Activated CD8-positive, alpha-beta memory T cell treated with anti-CD3 and anti-CD28 coated beads for 36 hours (primary cell): Measurements from ENCODE around the gene TNS4. TPM values are rescaled to one million over a fixed set of nuclear protein-coding genes. Genes with fewer than 3 reads are reported as not detected.

Experiments used
- CTCF ChIA-PET: fragments of 350-600 bp; sonication (Branson Sonifier 250); formaldehyde crosslinking; loops from one replicate; lab custom pipeline; 2021; ENCODE audit warnings: antibody characterized with exemption; lab: Charles Lee
- POLR2A ChIA-PET: fragments of 350-600 bp; sonication (Branson Sonifier 250); formaldehyde crosslinking; loops from one replicate; lab custom pipeline; 2021; ENCODE audit warnings: antibody characterized with exemption; lab: Charles Lee
- total RNA-seq, 2 experiments: library from RNA; stranded (reverse); gene quantifications; one replicate each; pipeline ENCODE4 v1.2.3, GENCODE V29; 2021

Gene TNS4
- total RNA-seq, 2 experiments from 2014 or later = 4.7 to 5.1 TPM

DNA sequence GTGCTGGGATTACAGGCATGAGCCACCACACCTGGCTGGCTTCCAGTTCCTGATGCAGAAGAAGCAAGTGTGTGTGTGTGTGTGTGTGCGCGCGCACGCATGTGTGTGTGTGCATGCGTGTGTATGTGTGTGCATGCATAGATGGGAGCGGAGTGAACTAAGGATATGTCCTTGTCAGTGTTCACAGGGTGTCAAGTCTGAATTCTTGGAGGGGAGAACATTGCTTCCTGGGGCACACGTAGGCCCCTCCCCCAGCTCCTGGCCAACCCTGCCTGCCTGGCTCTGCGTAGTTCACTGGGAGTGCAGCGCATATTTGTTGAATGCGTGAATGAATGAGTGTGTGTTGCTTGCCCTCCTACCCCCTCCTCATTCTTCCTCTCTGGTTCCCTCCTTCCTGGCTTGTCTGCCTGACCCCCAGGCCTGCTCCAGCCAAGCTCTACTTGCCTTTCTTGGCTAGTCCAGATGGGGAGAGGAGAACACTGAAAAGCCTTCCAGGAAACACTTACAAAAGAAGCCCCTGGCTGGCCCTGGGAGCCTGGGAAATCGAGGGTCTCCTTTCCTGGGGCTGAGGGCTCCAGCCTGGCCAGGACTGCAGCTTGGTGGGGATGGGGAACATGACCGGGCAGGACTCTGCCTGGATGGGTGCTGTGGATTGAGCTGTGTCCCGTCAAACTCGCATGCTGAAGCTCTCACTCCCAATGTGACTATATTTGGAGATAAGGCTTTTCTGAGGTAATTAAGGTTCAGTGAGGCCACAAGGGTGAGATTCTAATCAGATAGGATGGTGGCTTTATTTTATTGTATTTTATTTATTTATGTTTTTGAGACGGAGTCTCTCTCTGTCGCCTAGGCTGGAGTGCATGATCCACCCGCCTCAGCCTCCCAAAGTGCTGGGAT, 30.2 kb downstream of the TNS4 start:
- ChIA-PET POLR2A (interaction anchor here (0.6 to 0.7 kb wide), 2 partner anchors 19 to 253 kb away, joined by 3 to 4 read pairs; no protein-coding TSS in a partner anchor), CTCF (interaction anchor here (1.5 kb wide), 2 partner anchors 61 to 64 kb away, joined by 3 to 4 read pairs; no protein-coding TSS in a partner anchor)

DNA sequence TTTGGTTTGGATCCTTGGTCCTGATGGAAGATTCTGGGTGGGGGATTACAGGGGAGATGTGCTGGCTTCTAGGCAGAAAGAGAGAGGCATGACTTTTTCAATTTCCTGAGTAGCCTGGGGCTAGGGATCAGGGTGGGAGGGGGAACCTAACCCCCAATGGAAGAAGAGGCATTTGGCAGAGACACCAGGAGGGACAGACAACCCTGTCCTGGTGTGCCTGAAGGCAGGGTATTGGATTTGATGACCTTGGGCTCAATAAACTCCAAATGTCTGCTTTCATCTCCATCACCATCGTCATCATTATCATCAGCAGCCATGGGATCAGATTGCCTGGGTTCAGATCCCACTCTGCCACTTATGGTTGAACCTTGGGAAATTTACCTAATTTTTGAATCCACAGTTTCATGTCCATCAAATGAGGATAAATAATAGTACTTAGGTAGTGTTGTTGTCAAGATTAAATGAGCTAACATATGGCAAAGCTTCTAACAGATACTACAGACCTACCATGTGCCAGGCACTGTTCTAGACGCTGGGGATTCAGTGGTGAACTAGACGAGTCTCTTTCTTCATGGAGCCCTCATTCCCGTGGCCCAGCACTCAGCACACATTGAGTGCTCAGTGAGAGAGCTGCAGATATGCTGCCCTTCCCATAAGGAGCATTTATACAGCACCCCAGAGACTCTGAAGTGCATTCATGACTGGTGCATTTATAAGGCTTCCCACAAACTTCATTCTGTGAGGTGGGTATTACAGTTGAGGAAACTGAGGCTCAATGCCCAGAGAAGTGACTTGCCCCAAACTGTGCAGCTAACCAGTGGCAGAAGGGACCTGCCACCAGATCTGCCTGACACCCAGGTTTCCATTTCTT, 31.4 kb downstream of the TNS4 start:
- ChIA-PET CTCF (no interaction called here), POLR2A (no interaction called here)

DNA sequence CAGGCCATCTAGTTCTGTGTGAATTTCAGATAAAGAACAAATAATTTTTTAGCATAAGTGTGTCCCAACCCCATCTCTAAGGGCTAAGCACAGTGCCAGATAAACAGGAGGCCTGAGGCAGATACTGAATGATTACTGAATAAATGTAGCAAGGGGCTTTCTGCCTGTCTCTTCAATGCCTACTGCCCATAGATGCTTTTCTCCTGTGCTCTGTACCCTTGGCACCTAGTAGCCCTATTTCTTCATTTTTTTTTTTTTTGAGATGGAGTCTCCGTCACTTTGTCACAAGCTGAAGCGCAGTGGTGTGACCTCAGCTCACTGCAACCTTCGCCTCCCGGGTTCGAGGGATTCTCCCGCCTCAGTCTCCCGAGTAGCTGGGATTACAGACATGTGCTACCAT, 32.9 kb downstream of the TNS4 start:
- POLR2A ChIA-PET = no interaction called here
- CTCF ChIA-PET = interaction anchor here (0.6 to 1.2 kb wide), 2 partner anchors 8 to 18 kb away, joined by 3 to 8 read pairs; no protein-coding TSS in a partner anchor

DNA sequence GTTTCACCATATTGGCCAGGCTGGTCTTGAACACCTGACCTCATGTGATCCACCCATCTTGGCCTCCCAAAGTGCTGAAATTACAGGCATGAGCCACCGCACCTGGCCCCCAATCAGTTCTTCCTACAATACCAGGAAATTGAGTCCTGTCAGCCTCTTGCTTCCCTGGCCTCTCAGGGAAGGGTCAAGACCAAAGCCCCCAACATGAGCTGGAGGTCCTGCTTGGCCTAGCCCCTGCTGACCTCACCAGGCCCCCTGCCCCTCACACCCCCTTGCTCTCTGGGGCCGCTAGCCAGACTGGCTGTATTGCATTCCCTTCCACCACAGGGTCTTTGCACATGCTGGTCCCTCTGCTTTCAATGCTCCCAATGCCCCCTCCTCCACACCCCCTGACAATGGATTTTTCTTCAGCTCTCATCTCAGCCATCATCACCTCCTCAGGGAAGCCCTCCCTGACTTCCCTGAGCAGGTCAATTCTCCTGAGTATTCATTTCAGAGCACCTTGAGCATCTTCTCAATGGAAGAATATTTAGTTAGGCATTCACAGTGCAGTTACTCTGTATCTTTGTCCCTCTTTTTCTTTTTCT, 34.0 kb downstream of the TNS4 start:
- CTCF ChIA-PET = interaction anchor here (0.6 to 1.2 kb wide), 2 partner anchors 9 to 62 kb away, joined by 3 to 8 read pairs; no protein-coding TSS in a partner anchor
- POLR2A ChIA-PET = no interaction called here

DNA sequence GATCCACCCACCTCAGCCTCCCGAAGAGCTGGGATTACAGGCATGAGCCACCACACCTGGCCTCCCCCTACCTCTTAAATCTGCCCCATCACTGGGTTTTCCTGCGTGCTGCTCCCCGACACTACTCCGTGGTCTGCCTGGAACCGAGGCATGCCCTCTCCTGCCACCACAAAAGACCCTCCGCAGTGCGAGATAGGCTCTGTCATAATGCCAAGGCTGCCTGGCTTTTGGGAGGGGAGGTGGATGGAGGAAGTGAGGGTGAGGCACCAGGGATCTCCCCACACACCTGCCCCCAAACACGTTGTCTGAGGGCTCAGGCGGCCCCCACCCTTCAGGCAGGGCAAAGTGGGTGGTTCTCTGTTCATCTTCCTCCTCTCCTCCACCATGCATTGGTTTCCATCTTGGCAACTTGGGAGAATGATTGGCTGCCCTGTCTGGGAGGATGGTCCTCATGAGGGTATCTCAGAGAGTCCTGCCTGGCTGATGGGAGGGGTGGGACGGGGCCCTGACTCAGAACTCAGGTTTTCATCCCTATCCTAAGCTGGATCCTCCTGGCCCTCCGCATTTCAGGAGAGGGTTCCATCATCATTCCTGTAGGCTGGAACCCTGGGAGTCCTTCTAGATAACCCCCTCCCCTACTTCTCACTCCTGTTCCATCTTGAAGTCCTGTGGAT, 35.0 kb downstream of the TNS4 start:
- CTCF ChIA-PET = interaction anchor here (1.0 to 1.5 kb wide), 2 partner anchors 10 to 15 kb away, joined by 3 to 4 read pairs; no protein-coding TSS in a partner anchor
- POLR2A ChIA-PET = no interaction called here

GRCh38 chr17:40464392-40464855, 37.0 kb downstream of the TNS4 start:
- POLR2A ChIA-PET = no interaction called here
- CTCF ChIA-PET = no interaction called here

DNA sequence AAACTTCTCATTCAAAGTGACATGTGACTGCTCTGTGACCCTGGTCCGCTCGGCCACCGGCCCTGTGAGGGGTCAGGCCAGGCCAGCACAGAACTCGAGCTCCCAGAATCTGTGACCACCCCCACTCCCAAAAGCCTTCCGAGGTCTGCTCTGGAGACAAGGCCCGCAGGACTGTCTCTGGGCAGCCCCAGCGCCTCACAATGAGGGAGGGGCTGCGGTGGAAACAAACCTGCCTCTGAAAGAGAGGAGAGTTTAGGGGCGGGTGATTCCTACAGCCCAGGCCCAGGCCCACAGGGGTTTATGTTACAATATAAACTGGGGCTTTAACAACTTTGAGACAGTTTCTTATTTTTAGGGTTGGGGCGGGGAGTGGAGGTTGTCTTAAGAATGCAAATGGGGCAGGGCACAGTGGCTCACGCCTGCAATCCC, 38.3 kb downstream of the TNS4 start:
- CTCF ChIA-PET = interaction anchor here (1.2 kb wide), 1 partner anchor 101 kb away, joined by 3 read pairs; no protein-coding TSS in a partner anchor
- POLR2A ChIA-PET = no interaction called here

GRCh38 chr17:40462343-40463121, 38.9 kb downstream of the TNS4 start:
- ChIA-PET POLR2A (no interaction called here), CTCF (interaction anchor here (1.2 kb wide), 1 partner anchor 100 kb away, joined by 3 read pairs; no protein-coding TSS in a partner anchor)

DNA sequence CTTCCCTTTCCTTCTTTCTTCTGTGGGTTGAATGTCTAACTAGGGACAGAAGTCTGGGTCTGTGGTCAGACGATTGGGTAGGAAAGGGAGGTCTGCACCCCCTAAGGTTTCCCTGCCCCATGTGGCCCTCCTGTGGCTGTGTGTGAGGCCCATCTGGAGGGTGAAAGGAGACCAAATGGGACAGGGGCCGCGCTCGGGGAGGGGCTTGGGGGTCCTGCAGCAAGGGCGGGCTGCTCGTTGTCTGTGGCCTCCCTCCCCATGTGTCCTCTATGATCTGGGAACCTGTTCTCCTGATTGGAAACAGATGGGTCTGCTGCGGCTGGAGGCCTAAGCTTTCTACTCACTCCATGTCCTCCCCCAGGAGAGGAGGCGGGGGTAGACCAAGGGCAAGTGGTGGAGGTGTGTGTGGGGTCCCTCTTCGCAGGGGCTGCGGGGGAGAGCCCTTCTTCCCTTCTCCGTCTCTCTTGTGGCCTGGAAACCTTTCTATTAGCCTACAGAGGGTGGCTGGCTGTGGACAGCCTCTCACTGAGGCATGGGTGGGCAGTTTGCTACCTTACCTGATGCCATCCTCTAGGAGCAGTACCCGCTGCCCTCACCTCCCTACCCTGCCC, 39.6 kb downstream of the TNS4 start:
- POLR2A ChIA-PET = no interaction called here
- CTCF ChIA-PET = interaction anchor here (1.2 kb wide), 1 partner anchor 100 kb away, joined by 3 read pairs; no protein-coding TSS in a partner anchor

- ChIA-PET POLR2A (no interaction called here), CTCF (interaction anchor here (1.7 kb wide), 1 partner anchor 15 kb away, joined by 6 read pairs; no protein-coding TSS in a partner anchor)
Measured at GRCh38 chr17:40460968-40461731, 40.3 kb downstream of the TNS4 start.

DNA sequence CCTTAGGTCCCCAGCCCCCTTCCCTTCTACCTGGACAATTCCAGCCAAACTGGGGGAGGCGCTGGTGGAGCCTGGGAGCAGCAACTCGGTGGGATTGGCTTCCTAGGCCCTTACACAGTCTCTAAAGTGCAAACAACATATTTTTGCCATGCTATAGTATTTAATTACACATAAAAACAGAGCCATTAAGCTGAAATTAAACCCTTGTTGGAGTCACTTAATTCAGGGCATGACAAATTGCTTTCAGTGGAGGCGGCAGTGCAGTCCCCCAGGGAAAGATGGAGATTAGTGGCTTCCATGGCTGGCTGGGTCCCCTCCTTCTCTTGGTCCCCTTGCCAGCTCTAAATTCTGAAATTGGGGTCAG, 40.8 kb downstream of the TNS4 start:
- POLR2A ChIA-PET = interaction anchor here (0.5 kb wide), 1 partner anchor 62 kb away, joined by 4 read pairs; no protein-coding TSS in a partner anchor
- CTCF ChIA-PET = interaction anchor here (1.3 to 1.7 kb wide), 2 partner anchors 16 to 17 kb away, joined by 3 to 6 read pairs; no protein-coding TSS in a partner anchor

- POLR2A ChIA-PET = interaction anchor here (0.5 to 0.7 kb wide), 2 partner anchors 30 to 63 kb away, joined by 3 to 4 read pairs; no protein-coding TSS in a partner anchor
Measured at GRCh38 chr17:40459636-40460603, 41.5 kb downstream of the TNS4 start.

DNA sequence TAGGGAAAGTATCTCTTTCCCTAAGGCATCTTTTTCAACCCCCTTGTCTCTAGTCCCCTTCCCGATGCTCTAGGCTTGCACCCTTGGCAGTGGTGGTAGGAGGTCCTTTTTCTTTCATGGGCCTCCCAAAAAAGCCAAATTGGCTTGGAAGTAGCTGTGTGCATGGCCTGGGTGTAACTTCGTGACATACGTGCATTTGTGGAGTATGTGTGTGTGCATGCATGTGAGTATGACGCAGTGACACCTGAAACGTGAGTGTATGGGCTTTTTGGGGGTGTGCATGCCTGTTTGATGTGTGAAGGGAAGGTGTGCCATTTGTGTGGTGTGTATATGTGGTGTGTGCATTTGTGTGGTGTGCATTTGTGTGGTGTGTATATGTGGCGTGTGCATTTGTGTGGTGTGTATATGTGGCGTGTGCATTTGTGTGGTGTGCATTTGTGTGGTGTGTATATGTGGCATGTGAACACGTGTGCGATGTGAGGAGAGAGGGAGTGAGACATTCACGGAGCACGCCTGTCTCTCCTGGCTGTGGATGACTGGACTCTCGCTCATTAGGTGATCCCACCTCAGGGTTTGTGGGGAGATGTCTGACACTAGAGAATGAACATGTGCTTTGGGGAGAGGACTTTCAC, 42.5 kb downstream of the TNS4 start:
- ChIA-PET POLR2A (interaction anchor here (0.7 kb wide), 1 partner anchor 31 kb away, joined by 3 read pairs; no protein-coding TSS in a partner anchor), CTCF (interaction anchor here (0.6 kb wide), 1 partner anchor 47 kb away, joined by 3 read pairs; no protein-coding TSS in a partner anchor)

More at GRCh38 chr17:40459636-40460603, 41.5 kb downstream of the TNS4 start:
- CTCF ChIA-PET = interaction anchor here (0.6 to 1.7 kb wide), 3 partner anchors 16 to 46 kb away, joined by 3 to 6 read pairs (median 3); no protein-coding TSS in a partner anchor
